Erythroblast (primary cell): Measurements from ENCODE around the gene CSTPP1.
"Not testable (repeated sequence)": the region's sequence is repeated elsewhere in the genome, so short reads cannot be mapped to it uniquely, and the experiment has no call there.

ENCODE experiments used
- GATA1 ChIP-seq: IDR thresholded peaks from 2 replicates; pipeline ENCODE4 v1.6.1; 2011; ENCODE audit warnings: low read depth, mild to moderate bottlenecking, control low read depth, low read length, moderate library complexity
- POLR2A ChIP-seq: IDR thresholded peaks from 2 replicates; pipeline ENCODE4 v1.6.1; 2011; ENCODE audit warnings: mild to moderate bottlenecking, low read length

DNA sequence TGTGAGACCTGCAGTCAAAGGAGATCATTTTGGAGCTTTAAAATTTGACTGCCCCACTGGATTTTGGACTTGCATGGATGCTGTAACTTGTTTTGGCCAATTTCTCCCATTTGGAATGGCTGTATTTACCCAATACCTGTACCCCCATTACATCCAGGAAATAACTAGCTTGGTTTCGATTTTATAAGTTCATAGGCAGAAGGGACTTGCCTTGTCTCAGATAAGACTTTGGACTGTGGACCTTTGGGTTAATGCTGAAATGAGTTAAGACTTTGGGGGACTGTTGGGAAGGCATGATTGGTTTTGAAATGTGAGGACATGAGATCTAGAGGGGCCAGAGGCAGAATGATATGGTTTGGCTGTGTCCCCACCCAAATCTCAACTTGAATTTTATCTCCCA, 7.9 kb upstream of the CSTPP1 start:
- not testable (repeated sequence) for TF ChIP-seq POLR2A, GATA1
